Astrocyte of the spinal cord (primary cell): Measurements from ENCODE around the gene ITCH.

Source experiments
- DNase-seq: peaks from one replicate; pipeline ENCODE4 v3.0.0; 2011; ENCODE audit warnings: low read depth, low spot score
- H3K4me3 ChIP-seq: 2 replicates; pipeline ENCODE4 v1.5.1; 2011; ENCODE audit warnings: low read depth, mild to moderate bottlenecking, low read length, moderate library complexity
- in situ Hi-C: cut with HindIII; loops from 2 replicates; pipeline ENCODE4 v1.10.0; 2017; ENCODE audit warnings: low sequenced_read_pairs
- TF ChIP-seq, protein P1 (sequence below): IDR thresholded peaks from 2 replicates; pipeline ENCODE4 v1.5.1; 2012; ENCODE audit warnings: low read depth, mild to moderate bottlenecking, low read length, inconsistent platforms

The ITCH gene

DNA sequence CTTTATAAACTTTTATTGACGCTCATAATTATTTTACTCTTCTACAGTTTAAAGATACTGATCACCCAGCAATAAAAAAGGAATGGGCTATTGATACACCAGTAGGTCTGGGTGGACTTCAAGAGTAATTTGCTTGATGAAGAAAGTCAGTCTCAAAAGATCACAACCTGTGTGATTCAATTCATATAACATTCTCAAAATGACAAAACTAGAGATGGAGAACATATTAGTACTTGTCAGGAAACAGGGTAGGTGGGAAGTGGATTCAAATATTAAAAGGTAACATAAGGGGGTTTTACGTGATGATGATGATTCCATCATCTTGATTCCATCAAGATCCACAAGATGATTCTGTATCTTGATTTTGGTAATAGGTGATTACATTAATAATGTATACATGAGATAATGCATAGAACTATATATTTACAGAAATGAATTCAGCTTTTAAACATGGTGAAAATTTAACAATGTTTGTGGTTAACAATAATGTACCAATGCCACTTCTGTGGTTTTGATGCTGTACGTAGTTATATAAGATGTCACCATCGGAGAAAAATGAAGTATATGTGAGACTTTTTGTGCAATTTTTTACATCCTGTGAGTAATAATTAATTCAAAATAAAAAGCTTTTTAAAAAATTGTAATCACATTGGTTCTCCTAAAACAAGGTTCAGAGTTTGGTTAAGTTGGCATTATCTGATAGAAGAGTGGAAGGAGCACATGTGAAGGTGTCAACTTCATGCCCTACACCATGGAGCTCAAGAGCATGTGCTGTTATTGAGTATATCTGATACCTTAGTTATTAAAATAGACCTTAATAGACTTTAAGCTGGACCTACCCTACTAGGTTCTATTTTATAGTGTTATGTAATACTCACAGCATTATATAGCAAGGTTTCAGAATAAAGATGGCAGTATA lies 86.9 kb downstream of the ITCH start:
- TF ChIP-seq, protein P1, sequence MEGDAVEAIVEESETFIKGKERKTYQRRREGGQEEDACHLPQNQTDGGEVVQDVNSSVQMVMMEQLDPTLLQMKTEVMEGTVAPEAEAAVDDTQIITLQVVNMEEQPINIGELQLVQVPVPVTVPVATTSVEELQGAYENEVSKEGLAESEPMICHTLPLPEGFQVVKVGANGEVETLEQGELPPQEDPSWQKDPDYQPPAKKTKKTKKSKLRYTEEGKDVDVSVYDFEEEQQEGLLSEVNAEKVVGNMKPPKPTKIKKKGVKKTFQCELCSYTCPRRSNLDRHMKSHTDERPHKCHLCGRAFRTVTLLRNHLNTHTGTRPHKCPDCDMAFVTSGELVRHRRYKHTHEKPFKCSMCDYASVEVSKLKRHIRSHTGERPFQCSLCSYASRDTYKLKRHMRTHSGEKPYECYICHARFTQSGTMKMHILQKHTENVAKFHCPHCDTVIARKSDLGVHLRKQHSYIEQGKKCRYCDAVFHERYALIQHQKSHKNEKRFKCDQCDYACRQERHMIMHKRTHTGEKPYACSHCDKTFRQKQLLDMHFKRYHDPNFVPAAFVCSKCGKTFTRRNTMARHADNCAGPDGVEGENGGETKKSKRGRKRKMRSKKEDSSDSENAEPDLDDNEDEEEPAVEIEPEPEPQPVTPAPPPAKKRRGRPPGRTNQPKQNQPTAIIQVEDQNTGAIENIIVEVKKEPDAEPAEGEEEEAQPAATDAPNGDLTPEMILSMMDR: no peak
- in situ Hi-C loops: no loop called here
- H3K4me3 ChIP-seq: no peak overlapping the region
- no peak for DNase-seq

DNA sequence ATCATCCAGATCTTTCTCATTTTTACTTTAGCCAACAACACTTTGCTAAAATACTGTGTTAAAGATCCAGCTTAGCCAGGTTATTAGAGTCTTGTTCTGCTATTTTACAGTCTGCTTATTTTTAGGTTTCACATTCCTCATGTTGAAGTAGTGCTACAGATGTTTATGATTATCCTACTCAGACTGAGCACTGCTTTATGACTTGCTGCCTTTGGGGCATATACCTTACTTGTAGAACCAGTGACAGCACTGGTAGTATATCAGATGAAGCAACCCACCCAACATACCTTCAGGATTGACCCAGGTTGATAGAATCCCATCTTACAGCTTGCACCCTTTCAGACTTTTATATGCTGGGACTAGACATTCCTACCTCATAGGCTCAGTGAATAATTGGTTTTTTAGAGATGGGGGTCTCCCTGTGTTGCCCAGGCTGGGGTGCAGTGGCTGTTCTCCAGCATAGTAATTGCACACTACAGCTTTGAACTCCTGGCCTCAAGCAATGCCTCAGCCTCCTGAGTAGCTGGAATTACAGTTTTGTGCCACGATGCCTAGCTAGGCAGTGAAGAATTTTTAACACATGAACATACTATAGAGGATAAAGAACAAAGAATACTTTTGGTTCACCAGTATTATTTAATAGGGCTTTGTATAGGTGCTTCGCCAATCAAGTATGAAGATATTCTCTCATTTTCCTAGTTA lies 89.4 kb downstream of the ITCH start:
- in situ Hi-C loops: no loop called here
- no peak overlapping the region for H3K4me3 ChIP-seq
- no peak for DNase-seq
- TF ChIP-seq, protein P1: no peak

DNA sequence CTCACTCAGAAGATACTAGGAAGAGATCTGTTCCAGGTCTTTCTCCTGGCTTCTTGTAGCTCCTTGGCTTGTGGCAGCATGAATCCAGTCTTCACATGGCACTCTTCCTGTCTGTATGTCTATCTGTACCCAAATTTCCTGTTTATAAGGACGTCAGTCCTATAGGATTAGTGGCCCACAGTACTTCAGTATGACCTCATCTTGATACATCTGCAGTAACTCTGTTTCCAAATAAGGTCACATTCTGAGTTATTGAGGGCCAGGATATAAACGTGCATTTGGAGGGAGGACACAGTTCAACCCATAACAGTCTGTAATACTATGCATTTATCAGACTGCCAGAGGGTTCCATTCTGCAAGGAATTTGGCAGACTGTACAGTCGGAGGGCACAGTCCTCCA lies 95.6 kb downstream of the ITCH start:
- in situ Hi-C loops: no loop called here
- DNase-seq: no peak
- TF ChIP-seq, protein P1: no peak
- H3K4me3 ChIP-seq: no peak overlapping the region

DNA sequence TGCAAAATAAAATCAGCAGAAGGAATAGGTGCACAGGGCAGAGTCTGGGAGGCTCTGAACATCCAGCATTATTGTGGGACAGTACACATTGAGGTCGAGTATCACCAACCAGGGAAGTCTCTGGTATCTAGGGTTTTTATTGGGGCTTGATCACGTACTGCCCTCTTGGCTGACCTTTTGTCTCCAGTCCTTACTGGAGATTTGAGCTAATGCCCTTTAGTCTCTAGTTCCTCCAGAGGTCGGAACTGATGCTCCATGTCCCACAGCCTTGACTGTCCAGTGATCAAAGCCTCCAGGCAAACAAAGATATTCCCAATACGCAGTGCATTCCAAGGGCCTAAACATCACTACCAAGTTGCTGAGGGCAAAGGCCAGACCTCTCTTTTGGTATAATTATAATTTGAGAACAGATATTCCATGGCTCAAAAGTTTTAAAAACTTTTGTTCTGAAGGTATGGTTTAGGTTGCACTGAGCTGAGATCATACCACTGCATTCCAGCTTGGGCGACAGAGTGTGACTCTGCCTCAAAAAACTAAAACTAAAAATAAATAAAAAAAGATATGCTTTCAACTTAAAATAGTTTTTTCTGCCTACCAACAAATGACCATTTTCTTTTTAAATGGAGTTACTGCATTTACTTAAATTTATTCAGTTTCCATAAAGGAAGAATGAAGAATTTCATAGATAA lies 96.3 kb downstream of the ITCH start:
- H3K4me3 ChIP-seq: no peak overlapping the region
- no peak for DNase-seq
- TF ChIP-seq, protein P1: no peak
- in situ Hi-C loops: no loop called here

DNA sequence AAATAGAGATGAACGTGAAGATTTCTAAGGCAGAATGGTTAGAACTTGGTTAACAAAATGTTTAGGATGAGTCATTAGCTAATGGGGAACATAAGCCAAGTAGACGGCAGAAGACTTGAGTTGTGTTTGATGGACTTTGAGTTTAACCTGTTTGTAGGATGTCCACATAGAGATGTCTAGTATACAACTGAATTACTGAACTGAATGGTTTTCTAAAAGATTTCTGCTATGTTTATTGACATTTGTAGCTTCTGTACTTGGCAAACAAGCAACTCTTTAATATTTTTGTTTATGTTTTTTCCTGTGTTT lies 98.7 kb downstream of the ITCH start:
- no peak for DNase-seq
- in situ Hi-C loops: no loop called here
- H3K4me3 ChIP-seq: no peak overlapping the region
- TF ChIP-seq, protein P1: no peak

DNA sequence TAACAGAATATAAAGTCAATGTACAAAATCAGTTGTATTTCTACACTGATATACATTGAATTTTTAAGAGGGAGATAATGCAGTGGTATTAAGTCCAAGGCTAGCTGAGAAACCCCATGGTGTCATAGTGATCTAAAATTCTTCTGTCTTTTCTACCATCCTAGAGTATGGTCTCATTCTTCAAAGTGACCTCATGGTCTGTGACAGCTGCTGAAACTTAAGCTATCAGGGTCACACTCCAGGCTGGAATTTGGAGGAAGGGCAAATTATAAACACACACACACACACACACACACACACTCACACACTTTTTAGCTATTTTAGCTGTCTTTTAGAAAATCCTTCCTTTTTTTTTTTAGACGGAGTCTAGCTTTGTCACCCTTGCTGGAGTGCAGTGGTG lies 105.9 kb downstream of the ITCH start:
- no peak overlapping the region for H3K4me3 ChIP-seq
- in situ Hi-C loops: no loop called here
- TF ChIP-seq, protein P1: no peak
- DNase-seq: no peak
